HG03097 (cell line): ENCODE results near the gene MDP1.
A peak's percentile ranks its signal among the peaks of the same experiment; 100 is the strongest.

Experiments
- ATAC-seq: cut with Tn5 transposase; IDR thresholded peaks from one replicate; pipeline ENCODE4 v1.9.1; 2021; ENCODE audit not compliant: unreplicated experiment, low FRiP score

Gene MDP1

GRCh38 chr14:24185026-24185425 is 30.8 kb downstream of the MDP1 start:
- ATAC-seq = no peak

- no peak for ATAC-seq
These were observed 31.5 kb downstream of the MDP1 start for GRCh38 chr14:24184104-24184970.

- ATAC-seq = no peak
These were observed 32.8 kb downstream of the MDP1 start for GRCh38 chr14:24183014-24183481.

- ATAC-seq = no peak
These were observed 33.6 kb downstream of the MDP1 start for GRCh38 chr14:24182110-24182882.

GRCh38 chr14:24181371-24182077 is 34.3 kb downstream of the MDP1 start:
- ATAC-seq = no peak

GRCh38 chr14:24179961-24180796 is 35.7 kb downstream of the MDP1 start:
- no peak for ATAC-seq

GRCh38 chr14:24179294-24179960 is 36.4 kb downstream of the MDP1 start:
- ATAC-seq = no peak

GRCh38 chr14:24178399-24179178 is 37.3 kb downstream of the MDP1 start:
- no peak for ATAC-seq

GRCh38 chr14:24177891-24178290 is 38.0 kb downstream of the MDP1 start:
- ATAC-seq = no peak

- no peak for ATAC-seq
These were observed 38.6 kb downstream of the MDP1 start for GRCh38 chr14:24177041-24177825.

GRCh38 chr14:24176599-24176998 is 39.3 kb downstream of the MDP1 start:
- ATAC-seq = no peak

GRCh38 chr14:24172871-24173281 is 43.0 kb downstream of the MDP1 start:
- ATAC-seq = no peak

GRCh38 chr14:24172261-24172860 is 43.5 kb downstream of the MDP1 start:
- no peak for ATAC-seq

- peak; percentile 72 for ATAC-seq
These were observed 44.2 kb downstream of the MDP1 start, which contains the start of gene REC8 for GRCh38 chr14:24171422-24172260. TSS of gene REC8 (plus strand) at chr14:24172080. CDS start at chr14:24172553, 473 bp downstream.

GRCh38 chr14:24167469-24168114 is 48.3 kb downstream of the MDP1 start:
- no peak for ATAC-seq

GRCh38 chr14:24165785-24166184 is 50.1 kb downstream of the MDP1 start:
- ATAC-seq = no peak
